HG03439 (cell line): ENCODE data around the gene ZNF638.

ENCODE experiments used
- ATAC-seq: cut with Tn5 transposase; IDR thresholded peaks from one replicate; pipeline ENCODE4 v1.9.1; 2021; ENCODE audit warnings: mild to moderate bottlenecking, moderate library complexity; ENCODE audit not compliant: unreplicated experiment

The ZNF638 gene

DNA sequence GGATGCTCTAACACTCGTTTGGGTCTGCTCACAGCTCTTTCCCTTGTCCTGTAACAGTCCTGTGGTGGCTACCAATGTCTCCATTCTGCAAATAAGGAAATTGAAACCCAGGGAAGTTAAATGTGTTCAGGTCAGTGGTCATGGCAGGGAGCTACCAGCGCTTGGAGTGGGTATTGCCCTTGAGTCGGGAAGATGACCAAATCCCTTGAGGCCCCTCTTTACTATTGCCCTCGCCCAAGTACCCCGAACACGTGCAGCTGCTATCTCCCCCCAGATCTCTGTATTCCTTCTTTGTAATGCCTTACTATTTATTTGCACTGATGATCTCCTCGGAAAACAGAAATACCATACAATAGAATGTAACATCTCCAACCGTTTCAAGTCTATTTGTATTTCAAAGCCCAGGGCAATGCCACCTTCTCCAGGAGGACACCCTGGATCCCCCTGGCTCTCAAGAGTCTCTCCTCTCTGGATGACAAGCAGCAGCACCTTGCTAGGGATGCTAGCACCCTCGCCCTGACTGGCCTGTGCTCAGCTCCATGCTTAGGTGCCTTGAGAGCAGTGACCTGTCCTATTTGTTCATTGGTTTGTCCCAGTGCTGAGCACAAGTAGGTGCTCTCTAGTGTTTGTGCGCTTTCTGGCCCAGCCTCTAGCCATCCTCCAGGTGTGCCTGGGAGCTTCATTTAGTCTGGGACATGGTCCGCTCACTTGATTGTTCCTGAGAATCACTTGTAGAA lies 136.9 kb downstream of the ZNF638 start:
- ATAC-seq = no peak

DNA sequence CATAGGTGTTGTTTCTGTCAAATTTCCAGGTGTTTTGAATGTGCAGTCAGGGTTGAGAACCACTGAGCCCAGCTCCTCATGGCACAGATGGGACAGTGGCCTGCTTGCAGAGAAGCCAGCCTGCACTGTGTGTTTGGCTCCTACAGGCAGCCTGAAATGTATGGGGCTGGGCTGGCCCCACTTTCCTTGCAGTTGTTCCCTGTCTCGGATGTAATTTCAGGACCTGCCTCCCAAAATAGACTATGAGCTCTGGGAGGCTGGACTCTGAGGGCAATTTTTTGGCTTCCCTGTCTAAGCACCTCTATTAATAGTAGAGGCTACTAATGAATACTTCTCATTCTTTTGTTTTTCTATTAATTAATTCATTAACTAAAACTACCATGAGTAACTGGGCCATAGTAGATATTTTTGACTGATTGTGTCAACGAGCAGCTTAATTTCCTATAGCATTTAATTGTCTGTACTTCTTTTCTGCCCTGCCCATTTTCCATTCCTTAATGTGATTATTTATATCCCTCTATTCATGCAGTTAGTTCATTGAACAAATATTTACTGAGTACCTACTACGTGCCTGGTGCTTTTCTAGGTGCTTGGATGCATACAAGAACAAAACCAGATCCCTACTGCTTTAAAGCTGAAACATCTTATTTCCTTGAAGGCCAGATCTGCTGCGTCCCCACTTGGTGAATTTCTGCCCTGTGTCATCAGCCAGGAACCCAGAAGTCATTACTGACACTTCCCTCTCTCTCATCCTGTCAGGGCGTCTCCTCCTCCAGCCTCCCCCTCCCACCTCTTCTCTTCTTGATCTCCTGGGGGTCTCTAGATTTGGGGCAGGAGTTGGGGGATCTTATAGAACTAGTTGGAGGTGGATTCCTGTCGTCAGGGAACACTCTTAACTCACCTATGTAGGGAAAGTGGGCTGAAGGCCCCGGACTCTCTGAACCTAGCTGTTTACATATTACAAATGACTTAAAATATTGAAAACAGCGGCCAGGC lies 138.1 kb downstream of the ZNF638 start:
- no peak for ATAC-seq

DNA sequence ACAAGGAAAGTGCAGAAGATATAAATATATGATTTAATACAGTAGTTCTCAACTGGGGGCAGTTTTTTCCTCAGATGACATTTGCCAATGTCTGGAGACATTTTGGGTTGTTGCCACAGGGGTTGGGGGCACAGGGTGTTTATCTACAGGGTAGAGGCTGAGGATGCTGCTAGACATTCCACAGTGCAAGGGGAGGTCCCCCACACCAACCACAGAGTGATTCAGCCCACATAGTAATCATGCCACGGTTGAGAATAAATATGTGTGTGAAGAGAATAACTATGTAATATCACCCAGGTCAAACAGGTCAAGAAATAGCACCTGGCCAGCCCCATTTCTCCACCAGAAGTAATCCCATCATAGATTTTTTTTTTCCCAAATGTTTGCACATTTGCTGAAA lies 139.7 kb downstream of the ZNF638 start:
- no peak for ATAC-seq

DNA sequence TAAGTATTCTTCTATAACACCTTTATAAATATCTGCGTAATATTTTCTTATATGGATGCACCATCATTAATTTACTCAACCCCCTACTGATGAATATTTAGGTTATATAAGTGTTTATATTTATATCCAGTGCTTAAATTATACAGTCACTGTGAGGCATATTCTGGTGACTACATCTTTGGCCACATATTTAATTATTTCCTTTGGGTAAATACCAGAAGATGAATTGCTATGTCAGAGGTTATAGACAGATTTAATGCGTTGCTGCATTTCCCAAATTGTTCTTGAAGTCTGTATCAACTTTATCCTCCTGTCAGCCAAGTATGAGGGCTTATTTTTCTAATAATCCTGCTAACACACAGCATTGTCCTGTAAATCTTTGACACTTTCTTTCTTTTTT lies 140.4 kb downstream of the ZNF638 start:
- ATAC-seq = no peak

DNA sequence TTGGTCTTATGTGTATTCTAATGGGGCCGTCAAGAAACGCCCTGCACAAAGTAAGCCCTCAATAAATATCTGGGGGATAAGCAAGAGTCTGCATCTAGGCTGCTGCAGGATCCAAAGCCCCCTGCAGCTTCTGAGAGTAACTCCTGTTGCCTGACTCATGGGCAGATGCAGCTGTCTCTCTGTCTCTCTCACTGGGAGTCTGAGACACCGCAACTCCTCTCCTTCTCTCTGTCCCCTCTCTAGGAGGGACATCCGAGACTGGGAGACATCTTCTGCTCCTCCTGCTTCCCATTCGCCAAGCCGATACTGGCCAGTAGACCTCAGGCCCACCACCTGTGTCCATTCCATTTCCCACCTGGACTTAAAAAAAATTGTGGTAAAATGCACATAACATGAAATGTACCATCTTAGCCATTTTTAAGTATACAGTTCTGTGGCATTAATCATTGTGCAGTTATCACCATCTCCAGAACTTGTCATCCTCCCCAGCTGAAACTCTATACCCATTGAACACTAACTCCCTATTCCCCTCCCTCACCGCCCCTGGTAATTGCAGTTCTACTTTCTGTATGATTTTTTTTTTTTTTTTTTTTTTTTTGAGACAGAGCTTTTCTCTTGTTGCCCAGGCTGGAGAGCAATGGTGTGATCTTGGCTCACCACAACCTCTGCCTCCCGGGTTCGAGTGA lies 141.9 kb downstream of the ZNF638 start:
- ATAC-seq = no peak

DNA sequence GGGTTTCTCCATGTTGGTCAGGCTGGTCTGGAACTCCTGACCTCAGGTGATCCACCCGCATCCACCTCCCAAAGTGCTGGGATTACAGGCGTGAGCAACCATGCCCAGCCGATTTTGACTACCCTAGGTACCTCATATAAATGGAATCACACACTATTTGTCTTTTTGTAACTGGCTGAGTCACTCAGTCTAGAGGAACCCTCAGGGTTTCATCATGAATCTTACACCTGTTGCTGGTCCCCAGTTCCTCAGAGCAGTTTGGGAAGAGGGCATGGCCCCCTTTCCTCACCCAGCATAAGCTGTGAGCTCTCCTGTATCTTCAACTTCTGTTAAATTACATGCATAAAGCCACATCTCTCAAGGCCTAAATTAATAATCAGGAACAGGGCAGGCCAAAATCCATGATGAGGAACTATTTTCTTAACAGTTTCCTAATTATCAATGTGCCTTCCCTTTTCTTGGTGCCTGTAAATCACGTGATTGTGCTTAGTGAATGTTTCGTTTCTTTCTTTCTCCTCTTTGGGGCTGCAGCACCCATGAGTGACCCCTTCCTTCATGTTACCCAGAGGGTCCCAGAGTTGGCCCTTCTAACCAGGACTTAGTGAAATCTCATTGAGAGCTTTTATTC lies 142.6 kb downstream of the ZNF638 start:
- ATAC-seq = no peak

DNA sequence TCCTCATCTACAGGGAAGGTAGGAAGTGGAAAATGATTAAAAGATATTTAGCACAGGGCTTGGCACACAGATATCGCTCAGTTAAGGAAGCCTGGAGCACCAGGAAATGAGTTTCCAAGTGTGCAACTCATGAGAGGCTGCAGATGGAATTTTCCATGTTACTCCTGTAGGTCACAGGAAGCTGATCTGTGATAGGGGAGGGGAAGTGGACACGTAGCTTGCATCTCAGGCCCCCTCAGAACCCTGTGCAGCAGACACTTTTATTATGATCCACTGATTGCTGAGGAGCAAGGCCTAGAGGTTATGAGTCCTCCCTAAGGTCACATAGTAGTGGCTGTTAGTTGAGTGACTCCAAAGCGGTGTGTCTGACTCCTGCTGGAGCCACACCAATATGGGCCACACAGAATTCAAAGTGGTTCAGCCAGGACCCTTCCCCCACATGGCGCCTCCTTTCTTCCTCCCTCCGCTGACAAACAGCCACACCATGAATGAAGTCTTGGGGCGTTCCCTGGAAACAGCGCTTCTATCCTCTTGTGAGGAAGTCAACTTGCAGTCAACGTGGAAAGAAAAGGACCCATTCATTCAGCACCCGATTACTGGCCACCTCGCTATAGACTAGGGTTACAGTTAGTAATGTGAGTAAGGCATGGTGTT lies 143.3 kb downstream of the ZNF638 start:
- ATAC-seq = no peak

DNA sequence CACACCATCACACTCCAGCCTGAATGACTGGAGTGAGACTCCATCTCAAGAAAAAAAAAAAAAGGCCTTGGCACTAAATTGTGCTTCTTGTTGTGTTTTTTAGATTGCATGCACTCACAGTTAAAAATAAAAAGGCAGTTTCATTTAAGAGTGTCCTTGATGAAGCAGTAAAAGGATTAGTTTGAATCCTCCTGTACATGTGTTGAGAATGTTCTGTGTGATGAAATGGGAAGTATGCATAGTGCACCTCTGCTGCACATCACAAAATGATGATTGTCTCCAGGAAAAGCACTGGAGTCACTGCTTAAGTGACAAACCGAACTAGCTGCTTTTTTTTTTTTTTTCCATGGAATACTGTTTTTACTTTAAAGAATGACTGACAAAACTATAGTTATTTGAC lies 144.9 kb downstream of the ZNF638 start:
- ATAC-seq = no peak

DNA sequence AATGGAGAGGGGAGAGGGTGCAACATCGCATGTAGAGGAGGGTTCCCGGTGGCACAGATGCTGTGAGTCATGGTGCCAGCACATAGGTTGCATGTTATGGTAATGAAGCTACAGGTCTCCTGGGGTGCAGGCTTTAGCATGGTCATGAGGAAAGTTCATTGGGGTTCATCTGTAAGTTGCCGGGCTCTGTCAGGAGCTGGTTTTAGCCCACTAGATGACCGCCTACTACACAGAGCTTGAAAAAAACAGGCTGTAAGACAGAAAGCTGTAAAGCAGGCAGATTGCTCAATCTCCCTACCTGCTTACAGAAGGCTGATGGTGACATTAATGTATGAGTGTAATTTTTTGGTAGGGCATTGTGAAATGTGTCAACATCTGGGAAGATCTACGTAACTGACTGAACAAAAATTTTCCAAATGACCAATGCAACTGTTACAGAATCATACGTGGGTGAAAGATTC lies 145.7 kb downstream of the ZNF638 start:
- ATAC-seq = no peak

DNA sequence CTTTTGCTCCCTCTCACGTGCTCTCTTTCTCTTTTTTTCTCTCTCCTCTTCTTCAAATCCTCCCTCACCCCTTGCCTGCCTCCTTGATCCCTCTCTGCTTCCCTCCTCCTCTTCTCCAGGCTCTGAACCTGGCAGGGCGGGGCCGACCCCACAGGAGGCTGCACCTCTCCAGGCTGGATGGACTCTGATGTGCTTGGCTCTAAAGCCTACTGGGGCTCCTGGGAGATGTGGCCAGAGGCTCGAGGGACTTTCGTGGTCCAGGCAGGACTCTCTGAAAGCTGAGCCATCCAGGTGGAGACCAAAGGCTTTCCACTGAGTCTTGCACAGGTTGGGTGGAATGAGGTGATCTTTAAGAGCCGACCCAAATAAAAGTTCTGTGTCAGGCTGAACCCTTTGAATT lies 147.2 kb downstream of the ZNF638 start:
- ATAC-seq = no peak

DNA sequence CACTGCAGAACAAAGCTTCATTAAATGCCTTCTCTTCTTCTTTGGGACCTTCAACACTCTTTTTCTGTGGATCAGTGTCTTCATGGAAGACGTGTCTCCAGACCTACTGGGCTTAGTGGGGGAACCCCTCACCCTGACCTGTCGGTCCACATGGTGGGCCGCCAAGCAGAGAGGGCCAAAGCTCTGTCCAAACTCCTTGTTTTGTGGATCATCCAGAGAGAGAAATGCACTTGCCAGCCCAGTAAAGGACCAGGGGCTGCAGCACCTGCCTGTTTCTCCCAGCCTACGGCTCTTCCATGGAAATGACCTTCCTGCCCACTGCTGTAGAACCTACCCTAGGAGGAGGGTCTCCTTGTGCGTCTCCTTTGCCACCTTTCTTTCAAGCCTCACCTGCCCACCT lies 147.7 kb downstream of the ZNF638 start:
- ATAC-seq = no peak

DNA sequence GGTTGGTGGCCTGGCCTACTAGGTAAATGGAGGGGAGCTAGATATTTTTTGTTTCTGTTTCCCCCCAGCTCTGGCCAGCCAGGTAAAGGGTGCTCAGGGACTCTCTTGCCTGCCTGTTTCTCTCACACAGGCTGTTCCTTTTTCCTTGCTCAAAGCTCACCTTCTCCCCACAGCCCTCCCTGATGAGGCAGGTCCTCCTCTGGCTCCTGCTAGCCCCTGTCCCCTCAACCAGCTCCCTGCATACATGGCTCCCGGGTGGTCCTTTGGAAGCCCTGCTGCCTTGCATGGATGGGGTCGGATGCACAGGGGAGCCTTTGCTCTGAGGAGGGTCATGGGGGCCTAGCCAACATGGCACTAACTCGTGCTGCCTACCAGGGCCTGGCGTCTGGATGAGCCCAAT lies 149.5 kb downstream of the ZNF638 start:
- no peak for ATAC-seq

DNA sequence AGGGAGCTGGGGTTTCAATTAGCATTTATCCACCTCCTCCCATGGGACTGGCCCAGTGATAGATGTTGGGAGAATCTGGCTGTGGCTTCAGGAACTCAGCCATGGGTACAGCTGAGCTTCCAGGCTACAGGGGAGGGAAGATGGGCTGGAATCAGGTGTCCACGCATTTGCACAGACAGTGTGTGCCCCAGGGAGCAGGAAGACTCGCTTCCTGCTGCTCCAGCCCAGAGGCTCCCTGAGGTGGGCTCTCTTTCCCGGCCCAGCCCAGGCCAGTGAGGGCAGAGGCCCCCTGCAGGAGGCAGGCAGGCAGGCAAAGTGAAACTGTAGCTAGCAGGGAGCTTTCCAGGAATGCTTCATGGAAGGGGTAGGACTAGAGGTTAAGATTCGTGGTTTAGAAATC lies 150.5 kb downstream of the ZNF638 start:
- ATAC-seq = no peak

DNA sequence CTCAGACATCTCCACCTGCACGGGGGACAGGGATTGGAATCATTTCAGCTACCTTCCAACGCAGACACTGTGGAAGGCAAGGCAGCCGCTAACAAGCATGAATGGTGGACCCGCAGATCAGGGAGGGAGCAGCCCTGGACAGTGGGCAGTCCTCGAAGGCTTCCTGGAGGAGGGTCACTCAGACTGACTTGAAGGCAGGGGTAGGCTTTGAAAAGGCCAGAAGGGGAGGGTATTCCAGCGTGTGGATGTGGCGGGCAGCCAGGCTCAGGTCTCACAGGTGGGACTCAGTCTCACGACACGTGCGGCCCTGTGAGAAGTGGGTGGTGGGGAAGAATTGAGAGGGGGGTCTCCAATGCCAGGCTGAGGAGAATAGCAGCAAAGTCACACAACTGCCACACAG lies 151.7 kb downstream of the ZNF638 start:
- no peak for ATAC-seq

DNA sequence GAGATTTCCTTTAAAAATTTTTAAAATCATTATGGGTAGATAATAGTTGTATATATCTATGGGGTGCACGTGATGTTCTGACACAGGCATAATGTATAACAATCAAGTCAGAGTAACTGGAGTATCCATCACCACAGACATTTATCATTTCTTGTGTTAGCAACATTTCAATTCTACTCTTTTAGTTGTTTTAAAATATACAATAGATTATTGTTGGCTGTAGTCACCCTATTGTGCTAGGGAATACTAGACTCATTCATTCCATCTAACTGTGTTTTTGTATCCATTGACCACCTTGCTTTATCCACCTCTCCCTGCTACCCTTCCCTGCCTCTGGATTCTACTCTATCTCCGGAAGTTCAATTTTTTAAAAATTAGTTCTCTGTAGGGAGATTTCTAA lies 152.8 kb downstream of the ZNF638 start:
- ATAC-seq = no peak
